ENCODE results near the gene GPHN. TPM values are rescaled to one million over a fixed set of nuclear protein-coding genes. Genes with fewer than 3 reads are reported as not detected.

GPHN gene
- total RNA-seq, 4 donors from 2014 or later = 14.4 to 32.7 (median 21.1) TPM

- intact Hi-C loops (cut with DNase I) = no loop called here
- no peak for DNase-seq
- Histone ChIP-seq H3K4me1 (no peaks in the 10 kb centered on the region), H3K36me3 (peaks cover 3 to 6% of the 10 kb centered on the region in 2 donors), H3K27me3 (no peaks in the 10 kb centered on the region), H3K9me3 (no peaks in the 10 kb centered on the region), H3K27ac (no peak overlapping the region), H3K4me3 (replicated peaks in 1 of 3) (no peak overlapping the region)
- TF ChIP-seq POLR2A (IDR thresholded peaks at IDR 0.05) (no peak), CTCF (IDR thresholded peaks at IDR 0.05) (no peak)
- WGBS, 2 donors = 93 to 94% methylated on average over 5 of the region's 5 CpGs
These were observed 410.6 kb downstream of the GPHN start for GRCh38 chr14:66918527-66918926.

- no peak overlapping the region for H3K4me3 ChIP-seq (replicated peaks in 1 of 3)
- H3K4me1 ChIP-seq = no peaks in the 10 kb centered on the region
- 97 to 100% methylated on average over 1 of the region's 1 CpG for WGBS, 2 donors
- H3K9me3 ChIP-seq = no peaks in the 10 kb centered on the region
- TF ChIP-seq CTCF (IDR thresholded peaks at IDR 0.05) (no peak), POLR2A (IDR thresholded peaks at IDR 0.05) (no peak)
- intact Hi-C loops (cut with DNase I) = no loop called here
- no peak overlapping the region for H3K27ac ChIP-seq
- DNase-seq = no peak
- peaks cover 3 to 6% of the 10 kb centered on the region in 2 donors for H3K36me3 ChIP-seq
- no peaks in the 10 kb centered on the region for H3K27me3 ChIP-seq
These were observed 412.2 kb downstream of the GPHN start for GRCh38 chr14:66920196-66920595.

GRCh38 chr14:66923251-66923650 is 415.3 kb downstream of the GPHN start:
- H3K36me3 ChIP-seq = peaks cover 0 to 3% of the 10 kb centered on the region in 2 donors
- DNase-seq = no peak
- H3K9me3 ChIP-seq = no peaks in the 10 kb centered on the region
- H3K4me1 ChIP-seq = no peaks in the 10 kb centered on the region
- no peak overlapping the region for H3K27ac ChIP-seq
- intact Hi-C loops (cut with DNase I) = no loop called here
- peak in 1 of 6 experiments; percentile 13 for TF ChIP-seq CTCF (IDR thresholded peaks at IDR 0.05)
- no peak for TF ChIP-seq POLR2A (IDR thresholded peaks at IDR 0.05)
- no peak overlapping the region for H3K4me3 ChIP-seq (replicated peaks in 1 of 3)
- no peaks in the 10 kb centered on the region for H3K27me3 ChIP-seq
- 97 to 100% methylated on average over 1 of the region's 1 CpG for WGBS, 2 donors

- Histone ChIP-seq H3K36me3 (peaks cover 0 to 3% of the 10 kb centered on the region in 2 donors), H3K4me3 (replicated peaks in 1 of 3) (no peak overlapping the region), H3K27ac (no peak overlapping the region), H3K9me3 (no peaks in the 10 kb centered on the region), H3K4me1 (no peaks in the 10 kb centered on the region), H3K27me3 (no peaks in the 10 kb centered on the region)
- no peak for DNase-seq
- WGBS, 2 donors = 82 to 85% methylated on average over 4 of the region's 4 CpGs
- intact Hi-C loops (cut with DNase I) = no loop called here
- TF ChIP-seq POLR2A (IDR thresholded peaks at IDR 0.05) = no peak
- TF ChIP-seq CTCF (IDR thresholded peaks at IDR 0.05) = no peak
These were observed 431.5 kb downstream of the GPHN start for GRCh38 chr14:66939409-66939808.

- Histone ChIP-seq H3K27me3 (no peaks in the 10 kb centered on the region), H3K27ac (no peak overlapping the region), H3K36me3 (peaks cover 8 to 11% of the 10 kb centered on the region in 2 donors), H3K4me3 (replicated peaks in 1 of 3) (no peak overlapping the region), H3K4me1 (no peaks in the 10 kb centered on the region), H3K9me3 (peaks cover 14% of the 10 kb centered on the region)
- no peak for TF ChIP-seq CTCF (IDR thresholded peaks at IDR 0.05)
- TF ChIP-seq POLR2A (IDR thresholded peaks at IDR 0.05) = no peak
- intact Hi-C loops (cut with DNase I) = no loop called here
- DNase-seq = peak in 1 of 2 donors; percentile 20
- WGBS, 2 donors = 97% methylated on average over 5 of the region's 5 CpGs
These were observed 436.9 kb downstream of the GPHN start for GRCh38 chr14:66944872-66945271.

All from thyroid gland (tissue), 4 donors.